OCI-LY1 (cell line): ENCODE measurements around the gene ZNF438.

ENCODE experiments used
- CTCF ChIP-seq: fragments of 200-600 bp; sonication (generic), shearing (Covaris generic); IDR thresholded peaks from 2 replicates; pipeline ENCODE4 v1.5.1; 2017; ENCODE audit warnings: mild to moderate bottlenecking, antibody characterized with exemption, low read length, moderate library complexity, mixed read lengths
- EZH2 ChIP-seq: fragments of 200-600 bp; sonication (generic), shearing (Covaris generic); IDR thresholded peaks from 2 replicates; pipeline ENCODE4 v1.8.0; 2017; ENCODE audit warnings: borderline replicate concordance, mixed run types, mild to moderate bottlenecking, antibody characterized with exemption, low read length, moderate library complexity, mixed read lengths

- TF ChIP-seq CTCF (no peak), EZH2 (no peak)
Observed at GRCh38 chr10:30870896-30871295, 160.8 kb downstream of the ZNF438 start.
